Ectodermal cell (in vitro differentiated cells): Measurements from ENCODE around the gene AIFM1.

Experiments
- H3K27ac ChIP-seq: 2 replicates; pipeline ENCODE4 v1.7.0; 2013; ENCODE audit warnings: mild to moderate bottlenecking, low read depth, low read length; ENCODE audit not compliant: insufficient read depth, poor library complexity, severe bottlenecking
- H3K27me3 ChIP-seq: 2 replicates; pipeline ENCODE4 v1.7.0; 2013; ENCODE audit warnings: mild to moderate bottlenecking, low read length; ENCODE audit not compliant: insufficient read depth, control insufficient read depth, poor library complexity, severe bottlenecking
- H3K36me3 ChIP-seq: one replicate; pipeline ENCODE4 v1.7.0; 2013; ENCODE audit warnings: low read length; ENCODE audit not compliant: control insufficient read depth, insufficient read depth
- H3K4me1 ChIP-seq: one replicate; pipeline ENCODE4 v1.7.0; 2013; ENCODE audit warnings: low read length; ENCODE audit not compliant: control insufficient read depth, insufficient read depth
- H3K4me3 ChIP-seq: 2 replicates; pipeline ENCODE4 v1.7.0; 2013; ENCODE audit warnings: low read depth, low read length, control low read depth; ENCODE audit not compliant: insufficient read depth
- H3K9me3 ChIP-seq: 2 replicates; pipeline ENCODE4 v1.7.0; 2013; ENCODE audit warnings: mild to moderate bottlenecking, low read length, moderate library complexity; ENCODE audit not compliant: control insufficient read depth
- WGBS, 2 experiments: methylation state at CpG; one replicate each; pipeline ENCODE4 v1.1.7; 2013; ENCODE audit warnings: missing lambda C conversion rate in 2 of 2; 5-methylcytosine and 5-hydroxymethylcytosine counted together

AIFM1 gene

DNA sequence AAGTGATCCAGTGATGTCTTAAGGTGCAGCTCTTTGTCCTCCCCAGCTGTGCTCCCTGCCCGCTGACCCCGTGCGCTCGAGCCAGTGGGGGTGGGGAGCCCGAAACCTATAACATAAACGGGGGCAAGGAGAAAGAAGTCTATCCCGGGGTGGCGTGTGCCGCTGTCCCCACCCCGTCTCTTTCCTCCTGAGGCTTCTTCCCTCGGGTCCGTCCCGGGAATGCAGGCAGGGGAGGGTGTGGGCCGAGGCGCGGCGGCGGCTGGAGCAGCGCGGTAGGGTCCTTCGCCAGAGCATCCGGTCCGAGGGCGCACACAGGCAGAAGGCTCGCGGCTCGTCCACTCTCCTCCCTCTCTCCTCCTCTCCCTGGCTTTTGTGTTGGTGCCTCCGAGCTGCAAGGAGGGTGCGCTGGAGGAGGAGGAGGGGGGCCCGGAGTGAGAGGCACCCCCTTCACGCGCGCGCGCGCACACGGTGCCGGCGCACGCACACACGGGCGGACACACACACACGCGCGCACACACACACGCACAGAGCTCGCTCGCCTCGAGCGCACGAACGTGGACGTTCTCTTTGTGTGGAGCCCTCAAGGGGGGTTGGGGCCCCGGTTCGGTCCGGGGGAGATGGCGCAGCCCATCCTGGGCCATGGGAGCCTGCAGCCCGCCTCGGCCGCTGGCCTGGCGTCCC lies 5.9 kb upstream of the AIFM1 start, which contains the start of gene RAB33A:
TSS of gene RAB33A (plus strand) at position 517 of the 681 bp plus-strand sequence. CDS start at position 618, 101 bp downstream.
- no peaks in the 10 kb centered on the region for H3K9me3 ChIP-seq
- peaks cover 23% of the 10 kb centered on the region for H3K27me3 ChIP-seq
- H3K36me3 ChIP-seq, result no peaks in the 10 kb centered on the region
- H3K27ac ChIP-seq, result no peak within 1 kb of the TSS
- 0 to 1% methylated on average over 53 to 61 of the region's 61 CpGs for WGBS, 2 experiments
- peak within 1 kb of the TSS; percentile 43 for H3K4me3 ChIP-seq
- no peaks in the 10 kb centered on the region for H3K4me1 ChIP-seq

DNA sequence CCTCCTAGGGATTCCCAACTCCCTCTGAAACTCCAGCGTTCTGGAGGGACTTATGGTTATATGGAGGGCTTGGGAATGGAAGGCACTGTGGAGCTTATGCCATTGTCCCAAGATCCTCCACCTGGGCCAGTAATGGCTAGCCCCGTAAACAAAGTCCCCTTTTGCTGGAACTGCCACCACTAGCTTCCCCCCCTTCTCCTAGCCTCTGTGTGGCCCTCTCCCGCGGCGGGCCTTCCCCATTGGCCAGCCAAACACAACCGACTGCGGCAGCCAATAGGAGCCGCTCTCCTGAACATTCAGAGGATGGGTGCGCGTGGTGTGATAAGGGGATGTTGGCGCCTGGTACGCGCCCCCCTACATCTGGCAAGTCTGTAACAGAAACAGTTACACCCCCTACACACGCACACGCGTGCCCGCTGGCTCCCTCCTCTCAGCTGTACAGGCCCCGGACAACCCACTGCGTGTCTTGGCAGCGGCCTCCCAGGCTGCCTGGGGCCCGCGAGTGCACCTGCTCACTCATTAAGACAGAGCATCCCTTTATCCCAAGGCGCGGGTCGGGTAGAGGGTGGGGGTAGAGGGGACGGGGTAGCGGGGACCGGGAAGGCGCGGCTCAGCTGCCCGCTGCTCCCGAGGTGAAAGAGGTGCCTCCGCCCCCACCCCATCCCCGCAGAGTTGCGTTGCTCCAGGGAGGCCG lies 5.3 kb upstream of the AIFM1 start:
- WGBS, 2 experiments, result 0 to 2% methylated on average over 25 of the region's 36 CpGs
- H3K27ac ChIP-seq, result no peak overlapping the region
- no peaks in the 10 kb centered on the region for H3K4me1 ChIP-seq
- peak overlapping the region; percentile 43 for H3K4me3 ChIP-seq
- H3K27me3 ChIP-seq, result peaks cover 23% of the 10 kb centered on the region
- H3K36me3 ChIP-seq, result no peaks in the 10 kb centered on the region
- H3K9me3 ChIP-seq, result no peaks in the 10 kb centered on the region

DNA sequence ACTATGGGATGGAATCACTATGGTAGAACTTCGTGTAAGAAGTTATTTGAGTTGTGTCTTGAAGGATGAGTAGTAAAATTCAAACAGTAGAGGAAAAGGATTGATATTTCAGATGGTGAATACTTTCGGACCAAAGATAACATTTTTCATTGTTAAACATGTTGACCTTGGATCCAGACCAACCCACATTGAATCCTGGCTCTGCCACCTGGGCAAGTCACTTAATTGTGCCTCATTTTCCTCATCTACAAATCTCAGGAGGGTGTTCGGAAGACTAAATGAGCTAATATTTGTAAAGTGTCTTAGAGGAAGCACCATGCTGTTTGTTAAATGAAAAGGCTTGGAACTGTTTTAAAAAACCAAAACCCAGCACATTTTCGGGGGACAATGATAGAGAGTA lies 1.4 kb upstream of the AIFM1 start:
- Histone ChIP-seq H3K4me1 (no peaks in the 10 kb centered on the region), H3K9me3 (no peaks in the 10 kb centered on the region), H3K27me3 (peaks cover 11% of the 10 kb centered on the region), H3K36me3 (no peaks in the 10 kb centered on the region), H3K27ac (no peak overlapping the region), H3K4me3 (peak overlapping the region; percentile 74)
- WGBS, 2 experiments, result 76 to 87% methylated on average over 3 to 4 of the region's 4 CpGs

DNA sequence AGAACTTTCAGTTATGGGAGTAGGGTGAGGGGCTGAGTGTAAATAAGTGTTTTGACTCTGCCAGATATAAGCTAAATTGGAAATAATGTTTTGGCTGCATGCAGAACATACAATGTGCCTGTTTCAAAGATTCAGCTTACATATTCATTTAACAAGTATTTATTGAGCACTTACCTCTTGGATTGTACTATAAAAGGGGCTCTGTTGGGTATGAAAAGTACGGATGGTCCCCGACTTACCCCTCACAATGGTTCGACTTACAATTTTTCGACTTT lies 799 bp upstream of the AIFM1 start:
- WGBS, 2 experiments, result 3 to 13% methylated on average over 4 of the region's 4 CpGs
- Histone ChIP-seq H3K36me3 (no peaks in the 10 kb centered on the region), H3K4me3 (peak overlapping the region; percentile 74), H3K27ac (no peak overlapping the region), H3K9me3 (no peaks in the 10 kb centered on the region), H3K27me3 (peaks cover 5% of the 10 kb centered on the region), H3K4me1 (no peaks in the 10 kb centered on the region)

DNA sequence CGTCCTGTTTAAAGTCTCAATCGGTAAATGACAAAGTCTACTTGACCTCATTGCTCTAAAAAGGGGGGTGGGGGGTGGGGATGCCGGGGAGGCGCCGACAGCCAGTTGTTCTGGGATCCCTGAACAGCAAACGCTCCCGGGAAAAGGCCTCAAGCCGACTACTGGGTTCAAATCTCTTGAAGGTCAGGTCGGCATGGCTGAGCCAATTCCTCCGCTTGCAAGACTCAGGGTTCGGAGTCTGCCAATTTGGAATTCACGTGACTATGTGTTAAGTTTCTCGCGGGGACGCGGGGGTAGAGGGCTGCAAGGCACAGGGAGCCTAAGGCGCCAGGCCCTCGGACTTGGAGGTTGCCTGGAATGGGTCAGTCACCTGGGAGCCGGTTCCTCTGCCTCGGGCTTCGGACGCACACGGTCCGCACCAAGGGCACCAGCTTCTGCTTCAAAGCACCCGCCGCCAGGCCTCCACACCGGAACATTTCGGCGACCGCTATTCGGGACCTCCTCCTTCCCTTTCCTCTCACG lies 399 bp downstream of the AIFM1 start:
- H3K27ac ChIP-seq, result peak overlapping the region; percentile 67
- no peaks in the 10 kb centered on the region for H3K9me3 ChIP-seq
- H3K4me3 ChIP-seq, result peak overlapping the region; percentile 74
- 0% methylated on average over 30 to 32 of the region's 32 CpGs for WGBS, 2 experiments
- H3K4me1 ChIP-seq, result no peaks in the 10 kb centered on the region
- H3K36me3 ChIP-seq, result no peaks in the 10 kb centered on the region
- H3K27me3 ChIP-seq, result no peaks in the 10 kb centered on the region

DNA sequence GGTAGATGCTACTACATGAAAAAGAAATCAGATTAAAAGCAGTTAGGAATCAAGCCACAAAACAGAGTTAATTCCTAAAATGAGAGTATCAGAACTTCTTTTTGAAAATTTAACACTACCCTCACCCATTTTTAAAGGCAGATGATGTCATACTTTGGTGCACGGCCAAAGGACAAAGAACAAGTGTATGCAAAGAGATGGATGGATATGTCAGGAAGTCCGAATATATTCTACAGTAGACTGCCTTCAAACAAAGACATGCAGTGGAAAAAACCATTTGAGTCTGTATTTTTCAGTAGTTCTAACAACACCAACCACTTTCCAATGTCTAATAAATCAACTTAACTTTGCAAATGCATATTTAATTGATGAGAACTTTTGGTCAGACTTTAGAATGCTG lies 2.2 kb downstream of the AIFM1 start:
- Histone ChIP-seq H3K36me3 (no peaks in the 10 kb centered on the region), H3K9me3 (no peaks in the 10 kb centered on the region), H3K4me1 (no peaks in the 10 kb centered on the region), H3K4me3 (no peak overlapping the region), H3K27me3 (no peaks in the 10 kb centered on the region), H3K27ac (no peak overlapping the region)
- 95% methylated on average over 2 of the region's 2 CpGs; no CpG with 5 or more reads in 1 of the 2 experiments for WGBS, 2 experiments

DNA sequence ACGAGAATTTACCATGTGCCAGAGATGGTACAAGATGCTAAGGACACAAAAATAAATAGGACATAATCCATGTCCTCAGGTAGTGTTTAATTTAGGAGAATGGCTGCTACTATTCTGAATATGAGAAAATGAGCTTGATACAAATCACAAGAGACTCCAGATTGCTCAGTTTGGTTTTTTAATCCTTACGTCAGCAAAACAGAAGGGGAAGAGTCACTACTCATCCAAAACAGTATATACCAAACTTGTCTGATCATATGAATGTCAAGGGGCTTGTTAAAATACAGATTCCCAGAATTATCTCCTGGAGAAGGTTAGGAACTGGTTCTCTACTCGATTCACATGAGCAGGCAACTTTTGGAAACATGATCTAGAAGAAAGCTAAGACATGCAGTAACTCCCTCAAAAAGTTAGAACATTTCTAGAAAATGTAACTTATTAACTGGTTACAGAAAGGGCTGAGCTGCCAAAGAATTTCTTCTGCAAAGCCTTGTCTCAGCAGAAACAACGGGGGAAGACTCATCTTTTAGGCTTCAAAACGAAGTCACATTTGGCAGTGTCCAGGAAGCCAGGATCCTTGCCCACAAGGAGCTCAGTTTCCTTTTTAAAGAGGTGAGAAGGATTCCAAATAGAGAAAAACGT lies 3.4 kb downstream of the AIFM1 start:
- no peaks in the 10 kb centered on the region for H3K36me3 ChIP-seq
- 81 to 95% methylated on average over 3 to 6 of the region's 6 CpGs for WGBS, 2 experiments
- H3K4me1 ChIP-seq, result no peaks in the 10 kb centered on the region
- H3K27me3 ChIP-seq, result no peaks in the 10 kb centered on the region
- H3K9me3 ChIP-seq, result no peaks in the 10 kb centered on the region
- no peak overlapping the region for H3K27ac ChIP-seq
- no peak overlapping the region for H3K4me3 ChIP-seq

DNA sequence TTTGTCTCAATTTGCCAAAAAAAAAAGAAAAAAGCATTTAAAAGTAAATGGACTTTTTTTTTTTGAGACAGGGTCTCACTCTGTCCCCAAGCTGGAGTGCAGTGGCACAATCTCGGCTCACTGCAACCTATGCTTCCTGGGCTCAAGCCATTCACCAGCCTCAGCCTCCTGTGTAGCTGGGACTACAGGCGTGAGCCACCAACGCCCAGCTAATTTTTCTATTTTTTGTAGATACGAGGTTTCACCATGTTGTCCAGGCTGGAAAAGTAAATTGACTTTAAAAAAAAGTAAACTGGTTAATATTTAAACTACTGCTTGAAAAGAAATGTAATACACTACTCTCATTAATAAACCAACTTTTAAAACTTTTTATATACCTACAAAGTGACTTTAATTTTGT lies 5.9 kb downstream of the AIFM1 start:
- H3K36me3 ChIP-seq, result no peaks in the 10 kb centered on the region
- no peak overlapping the region for H3K4me3 ChIP-seq
- no peaks in the 10 kb centered on the region for H3K4me1 ChIP-seq
- no peaks in the 10 kb centered on the region for H3K9me3 ChIP-seq
- H3K27me3 ChIP-seq, result no peaks in the 10 kb centered on the region
- WGBS, 2 experiments, result 93 to 95% methylated on average over 3 to 4 of the region's 4 CpGs
- no peak overlapping the region for H3K27ac ChIP-seq

DNA sequence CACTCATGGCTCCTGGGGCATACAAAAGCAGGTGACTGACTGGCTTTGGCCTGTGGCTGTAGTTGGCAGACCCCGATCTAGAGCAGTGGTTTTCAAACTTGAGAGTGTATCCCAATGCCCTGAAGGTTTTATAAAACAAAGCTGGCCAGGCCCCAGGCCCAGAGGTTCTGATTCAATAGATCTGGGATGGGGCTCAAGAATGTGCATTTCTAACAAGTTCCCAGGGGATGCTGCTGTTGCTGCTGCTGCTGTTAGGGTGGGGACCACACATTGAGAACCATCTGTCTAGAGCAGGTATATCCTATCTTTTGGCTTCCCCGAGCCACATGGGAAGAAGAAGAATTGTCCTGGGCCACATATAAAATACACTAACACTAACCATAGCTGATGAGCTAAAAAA lies 7.3 kb downstream of the AIFM1 start:
- Histone ChIP-seq H3K9me3 (no peaks in the 10 kb centered on the region), H3K4me1 (no peaks in the 10 kb centered on the region), H3K27ac (no peak overlapping the region), H3K27me3 (no peaks in the 10 kb centered on the region), H3K36me3 (no peaks in the 10 kb centered on the region), H3K4me3 (no peak overlapping the region)
- WGBS, 2 experiments, result 92 to 100% methylated on average over 2 of the region's 2 CpGs

DNA sequence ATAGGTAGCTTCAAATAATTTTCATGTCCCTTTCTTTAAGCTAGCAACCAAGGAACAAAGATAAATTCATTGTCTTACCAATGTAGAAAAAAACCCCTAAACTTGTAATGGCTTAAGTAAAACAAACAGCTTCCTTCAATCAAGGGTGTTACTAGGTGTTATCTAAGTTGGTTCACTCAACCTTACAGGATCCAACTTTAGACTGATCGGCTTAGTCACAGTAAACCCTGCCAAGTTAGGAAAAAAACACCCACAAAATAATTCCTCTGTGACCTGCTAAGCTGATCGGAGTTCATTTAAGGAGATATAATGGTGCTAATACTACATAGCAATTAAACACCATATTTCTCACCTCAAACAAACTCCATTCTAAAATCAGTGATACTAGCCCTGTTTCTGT lies 10.1 kb downstream of the AIFM1 start:
- 86% methylated on average over 1 of the region's 2 CpGs; no CpG with 5 or more reads in 1 of the 2 experiments for WGBS, 2 experiments

More for the DNA sequence above, 10.1 kb downstream of the AIFM1 start:
- H3K27ac ChIP-seq, result no peak overlapping the region
- H3K27me3 ChIP-seq, result no peaks in the 10 kb centered on the region
- H3K9me3 ChIP-seq, result no peaks in the 10 kb centered on the region
- no peaks in the 10 kb centered on the region for H3K4me1 ChIP-seq
- H3K36me3 ChIP-seq, result no peaks in the 10 kb centered on the region
- no peak overlapping the region for H3K4me3 ChIP-seq
